ENCODE measurements around the gene SRCAP.

The SRCAP gene

GRCh38 chr16:30778549-30779244 is 79.7 kb downstream of the SRCAP start:
- DNase-seq, result no peak

DNA sequence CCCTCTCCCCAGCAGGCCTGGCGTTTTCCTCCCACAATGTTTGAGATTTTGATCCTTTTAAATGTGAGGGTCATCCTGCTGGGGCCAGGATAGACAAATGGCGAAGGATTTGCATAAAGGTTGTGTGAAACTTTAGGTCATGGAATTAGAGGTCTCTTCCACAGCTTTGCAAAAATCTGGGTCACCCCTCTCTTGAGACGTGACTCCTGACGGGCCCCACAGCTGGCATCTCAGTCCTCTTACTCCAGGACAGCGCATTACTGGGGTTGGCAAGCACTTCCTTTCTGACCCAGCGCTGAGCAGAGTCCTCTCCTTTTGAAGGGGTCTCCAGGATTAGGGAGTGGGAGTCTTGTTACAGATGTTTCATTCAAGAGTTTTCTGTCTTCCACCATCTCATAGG is 80.6 kb downstream of the SRCAP start:
- no peak for DNase-seq

GRCh38 chr16:30780021-30780420 is 81.0 kb downstream of the SRCAP start:
- no peak for DNase-seq

DNA sequence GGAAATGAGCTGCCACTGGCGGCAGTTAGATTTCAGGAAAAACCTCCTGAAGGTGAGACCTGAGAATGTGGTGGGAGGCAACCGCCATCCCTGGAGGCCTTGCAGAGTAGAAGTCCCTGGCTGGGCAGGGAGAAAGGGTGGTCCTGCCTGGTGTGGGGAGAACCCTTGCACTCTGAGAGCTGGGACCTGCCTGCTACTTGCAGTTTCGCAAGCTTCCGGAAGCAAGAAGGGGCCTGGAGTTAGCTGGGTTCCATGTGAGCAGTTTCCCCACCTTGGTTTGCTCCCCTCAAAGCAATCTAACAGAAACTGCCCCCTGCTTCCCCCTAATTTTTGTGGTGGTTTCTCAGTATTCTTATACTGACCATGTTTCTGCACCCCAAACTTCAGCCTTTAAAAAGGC is 81.6 kb downstream of the SRCAP start:
- no peak for DNase-seq

GRCh38 chr16:30782486-30783279 is 83.7 kb downstream of the SRCAP start:
- no peak for DNase-seq

DNA sequence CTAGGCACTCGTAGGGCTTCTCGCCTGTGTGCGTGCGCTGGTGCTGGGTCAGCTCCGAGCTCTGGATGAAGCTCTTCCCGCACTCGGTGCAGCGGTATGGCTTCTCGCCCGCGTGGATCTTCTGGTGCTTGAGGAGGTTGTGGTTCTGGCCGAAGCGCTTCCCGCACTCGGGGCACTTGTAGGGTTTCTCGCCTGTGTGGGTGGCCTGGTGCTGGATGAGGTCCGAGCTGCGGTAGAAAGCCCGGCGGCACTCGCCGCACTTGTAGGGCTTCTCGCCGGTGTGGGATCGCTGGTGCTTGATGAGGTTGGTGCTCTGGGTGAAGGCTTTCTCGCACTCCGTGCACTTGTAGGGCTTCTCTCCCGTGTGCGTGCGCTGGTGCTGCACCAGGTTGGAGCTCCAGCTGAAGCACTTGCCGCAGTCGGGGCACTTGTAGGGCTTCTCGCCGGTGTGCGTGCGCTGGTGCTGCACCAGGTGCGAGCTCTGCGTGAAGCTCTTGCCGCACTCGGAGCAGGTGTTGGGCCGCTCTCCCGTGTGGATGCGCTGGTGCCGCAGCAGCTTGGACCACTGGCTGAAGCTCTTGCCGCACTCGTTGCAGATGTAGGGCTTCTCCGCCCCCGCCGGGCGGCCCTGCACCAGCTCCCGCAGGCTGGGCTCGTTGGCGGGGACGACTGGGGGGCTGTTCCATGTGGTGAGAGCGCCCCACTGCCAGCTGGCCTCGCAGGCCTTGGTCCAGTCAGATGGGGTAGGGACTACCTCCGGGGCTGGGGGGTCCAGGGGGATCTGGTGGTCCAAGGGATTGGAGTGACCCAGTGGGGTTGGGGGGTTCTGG is 84.5 kb downstream of the SRCAP start:
- DNase-seq, result no peak

DNA sequence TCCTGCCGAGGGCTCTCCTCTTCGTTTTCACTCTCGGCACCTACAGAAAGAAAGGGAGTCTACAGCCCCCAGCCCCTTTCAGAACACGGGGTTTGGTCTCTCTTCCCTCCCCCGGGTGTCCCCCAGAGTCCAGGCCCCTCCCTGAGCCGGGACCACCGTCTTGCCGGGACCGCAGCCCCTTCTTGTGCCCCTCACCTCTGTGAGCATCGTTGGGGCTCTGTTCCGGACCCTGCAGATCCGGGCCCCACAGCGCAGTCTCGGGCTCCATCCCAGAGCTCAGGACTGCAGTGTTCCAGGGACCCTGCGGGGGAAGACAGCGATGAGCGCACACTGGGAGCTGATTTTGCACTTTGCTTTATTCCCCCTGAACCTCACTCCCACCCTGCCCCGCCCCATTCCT is 85.2 kb downstream of the SRCAP start:
- DNase-seq, result no peak

DNA sequence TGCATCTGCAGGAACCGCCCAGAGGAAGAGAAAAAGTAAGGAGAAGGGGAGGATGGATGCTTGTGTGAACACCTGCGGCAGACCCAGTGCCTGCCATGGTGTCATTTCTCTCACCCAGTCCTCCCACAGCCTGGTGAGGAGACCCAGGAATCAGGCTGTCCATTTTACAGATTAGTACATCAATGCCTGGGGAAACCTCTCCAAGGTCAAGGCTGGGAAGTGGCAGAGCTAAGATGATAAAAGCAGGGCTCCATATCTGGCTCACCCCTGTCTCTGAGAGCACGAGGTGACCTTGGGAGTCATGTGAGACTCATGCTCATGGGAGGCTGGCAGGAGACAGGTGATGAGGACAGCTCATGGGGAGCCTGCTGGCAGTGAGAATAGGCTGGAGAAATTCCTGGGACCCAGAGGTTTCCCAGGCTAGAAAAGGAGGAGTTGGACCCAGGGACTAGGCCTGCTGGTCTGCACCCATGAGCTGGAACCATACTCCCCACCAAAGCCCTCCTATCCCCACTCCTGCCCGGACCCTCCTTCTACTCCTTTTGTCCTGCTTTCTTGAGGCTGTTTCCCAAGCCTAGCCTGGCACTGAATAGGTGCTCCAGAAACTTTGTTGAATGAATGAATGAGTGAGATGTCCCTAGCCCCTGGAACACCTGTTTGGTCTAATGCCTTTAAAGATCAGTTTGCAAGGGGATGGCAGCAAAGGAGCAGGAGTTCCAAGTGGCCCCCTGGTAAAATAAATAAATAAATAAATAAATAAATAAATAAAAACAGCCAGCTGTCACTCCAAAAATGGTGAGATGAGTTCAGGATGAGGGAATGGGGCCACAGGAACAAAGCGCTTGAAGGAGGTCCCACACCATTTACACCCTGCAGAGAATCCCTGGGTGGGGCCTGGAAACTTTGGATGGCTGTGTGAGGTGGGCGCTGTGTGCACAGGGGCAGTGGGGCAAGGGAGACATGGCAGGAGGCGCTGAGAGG is 86.4 kb downstream of the SRCAP start:
- DNase-seq, result no peak

DNA sequence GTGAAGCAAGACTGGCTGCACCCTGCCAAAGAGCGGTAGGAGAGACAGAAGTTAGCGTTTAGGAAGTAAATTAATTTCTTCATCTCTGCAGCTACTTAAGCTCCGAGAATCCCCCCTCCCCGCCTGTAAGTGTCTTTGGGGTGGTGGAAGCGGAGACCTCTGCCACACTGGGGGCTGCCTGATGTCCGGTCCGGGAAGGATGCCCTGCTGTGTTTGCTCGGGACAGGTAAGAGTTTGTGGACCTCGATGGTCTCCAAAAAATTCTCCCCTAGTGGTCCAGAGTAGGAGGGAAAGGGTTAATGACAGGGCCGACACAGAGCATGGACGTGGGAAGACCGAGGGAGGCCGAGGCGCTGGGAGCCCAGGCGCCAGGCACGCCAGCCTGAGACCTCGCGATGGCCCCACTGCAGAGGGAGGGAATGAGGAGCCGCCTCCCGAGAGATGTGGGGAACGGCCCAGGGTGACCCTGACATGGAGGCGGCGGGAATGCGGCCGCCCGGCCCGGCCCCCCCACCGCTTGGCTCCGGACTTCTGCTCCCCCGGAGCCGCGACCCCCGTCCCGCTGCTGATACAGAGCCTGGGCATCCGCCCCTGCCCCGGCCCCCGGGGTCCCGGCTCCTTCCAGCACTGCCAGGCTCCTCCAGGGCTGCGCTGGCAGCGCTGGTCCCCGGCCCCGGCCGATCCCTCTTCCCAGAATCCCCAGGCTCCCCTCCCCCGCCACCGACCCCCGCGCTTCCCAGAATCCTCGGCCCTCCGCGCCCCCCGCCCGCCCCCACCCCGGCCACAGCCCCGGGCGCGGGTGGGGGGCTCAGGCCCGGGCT is 87.4 kb downstream of the SRCAP start:
- DNase-seq, result peak; percentile 21

DNA sequence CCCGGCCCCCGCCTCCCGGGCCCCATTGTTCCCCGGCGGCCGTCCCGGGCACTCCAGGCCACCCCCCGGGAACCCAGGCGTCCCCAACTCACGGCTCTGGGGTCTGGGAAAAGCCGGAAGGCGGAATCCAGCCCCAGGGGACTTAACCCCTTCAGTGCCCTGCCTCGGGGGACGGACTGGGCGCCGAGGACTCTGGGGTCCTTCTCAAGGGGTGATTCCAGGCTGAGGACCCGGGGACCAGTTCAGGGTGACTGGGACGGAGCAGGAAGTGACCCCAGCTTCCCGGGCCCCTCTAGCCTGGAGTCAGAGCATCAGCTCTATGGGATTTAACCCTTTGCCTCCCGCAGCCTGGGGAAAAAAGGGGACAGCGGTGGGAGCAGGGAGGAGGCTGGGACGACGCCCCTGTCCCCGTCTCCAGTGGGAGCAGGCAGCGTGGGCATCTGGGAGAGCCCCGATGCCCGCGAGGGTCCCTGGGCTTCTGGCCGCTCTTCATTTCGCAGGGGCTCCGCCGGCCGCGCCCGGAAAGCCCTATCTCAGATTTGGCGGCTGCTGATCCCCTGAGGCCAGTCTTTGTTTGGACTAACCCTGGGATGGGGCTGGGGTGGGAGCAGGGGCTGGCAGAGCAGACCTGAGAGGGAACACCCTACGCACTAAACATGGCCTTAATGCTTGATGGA is 88.1 kb downstream of the SRCAP start, which contains the start of gene ZNF629:
TSS of gene ZNF629 (minus strand) at position 270 of the 677 bp plus-strand sequence. CDS start 2,723 bp downstream, outside the sequence.
- peak; percentile 50 for DNase-seq

DNA sequence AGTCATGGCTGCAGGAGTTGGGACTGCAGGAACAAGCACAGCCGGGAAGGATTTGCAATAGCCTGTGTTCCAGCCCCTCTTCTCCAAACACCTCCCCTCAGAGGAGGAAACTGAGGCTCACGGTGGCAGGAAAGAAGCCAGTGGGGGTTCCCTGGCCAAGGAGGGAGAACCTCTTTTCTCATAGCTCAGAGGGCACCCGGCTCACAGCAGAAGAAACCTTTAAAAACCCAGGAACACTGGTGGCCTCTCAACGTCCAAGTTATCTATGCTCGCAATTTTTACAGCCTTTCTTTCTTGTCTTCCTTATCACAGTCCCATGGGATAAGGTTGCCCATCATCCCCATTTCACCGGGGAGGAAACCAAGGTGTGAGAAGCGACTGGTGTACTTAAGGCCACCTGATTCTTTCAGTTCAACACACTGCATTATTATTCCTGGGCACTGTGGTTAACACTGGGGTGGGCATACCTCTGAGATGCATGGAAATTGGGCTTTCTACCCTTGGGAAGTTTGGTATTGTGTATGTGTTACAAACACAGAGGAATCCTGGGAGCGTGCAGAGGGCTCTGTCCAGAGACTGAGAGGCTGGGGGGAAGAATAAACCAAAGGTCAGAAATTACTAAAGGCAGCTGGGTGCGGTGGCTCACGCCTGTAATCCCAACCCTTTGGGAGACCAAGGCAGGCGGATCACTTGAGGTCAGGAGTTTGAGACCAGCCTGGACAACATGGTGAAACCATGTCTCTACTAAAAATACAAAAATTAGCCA is 88.8 kb downstream of the SRCAP start:
- no peak for DNase-seq

Measured in NCI-H2227 treated with DMSO at 0.1 percent for 48 hours (cell line).